Subcutaneous adipose tissue (tissue), 4 donors: ENCODE data around the gene SCAF1. TPM values are rescaled to one million over a fixed set of nuclear protein-coding genes. Genes with fewer than 3 reads are reported as not detected.

Experiments used
- CTCF ChIP-seq: fragments of 450-650 bp; IDR thresholded peaks from one replicate; pipeline ENCODE4 v1.5.1; 2016; ENCODE audit warnings: low read depth, mild to moderate bottlenecking, control low read depth, antibody characterized with exemption, moderate library complexity
- total RNA-seq, 4 donors: library from RNA; depleted of rRNA; stranded (reverse); fragments of >200 nt; gene quantifications; one replicate each; pipeline ENCODE4 v1.1.0, GENCODE V29; 2016

SCAF1 gene
- total RNA-seq, 4 donors from 2014 or later: 8.8 to 33.3 (median 11.3) TPM

DNA sequence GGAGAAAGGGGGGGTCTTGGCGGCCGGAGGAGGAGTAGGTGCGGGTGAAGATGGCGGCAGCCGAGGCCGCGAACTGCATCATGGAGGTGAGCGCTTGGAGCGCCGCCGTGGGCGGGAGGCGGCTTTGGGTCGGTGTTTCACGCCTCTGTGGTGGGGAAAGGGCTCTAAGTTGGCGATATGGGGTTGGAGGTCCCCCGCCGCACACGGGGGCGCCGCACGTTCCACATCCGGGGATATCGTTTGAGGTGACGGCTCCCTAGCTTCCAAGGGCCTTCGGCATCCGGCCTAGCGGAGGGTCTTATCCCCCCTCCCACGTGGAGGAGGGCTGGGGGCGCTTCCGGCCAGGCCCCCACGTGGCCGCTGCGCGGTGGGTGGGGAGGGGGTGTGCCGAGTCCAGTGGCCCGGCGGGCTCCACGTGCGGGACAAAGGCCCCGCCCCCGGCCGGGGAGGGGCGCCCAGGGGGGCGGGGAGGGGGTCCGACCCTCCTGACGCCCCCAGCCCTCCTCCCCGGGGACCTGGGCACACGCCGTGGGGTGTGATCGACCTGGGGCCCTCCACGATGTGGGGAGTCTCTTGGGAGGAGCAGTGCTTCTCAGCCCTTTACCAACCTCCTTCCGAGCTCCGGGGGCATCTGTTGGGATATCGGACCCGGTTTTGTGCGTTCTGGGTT, 35.4 kb downstream of the SCAF1 start, which contains the start of gene PRMT1:
PRMT1 (plus strand) TSS at position 41 of the 670 bp plus-strand sequence; CDS start at position 51, 10 bp downstream.
- no peak for TF ChIP-seq CTCF

DNA sequence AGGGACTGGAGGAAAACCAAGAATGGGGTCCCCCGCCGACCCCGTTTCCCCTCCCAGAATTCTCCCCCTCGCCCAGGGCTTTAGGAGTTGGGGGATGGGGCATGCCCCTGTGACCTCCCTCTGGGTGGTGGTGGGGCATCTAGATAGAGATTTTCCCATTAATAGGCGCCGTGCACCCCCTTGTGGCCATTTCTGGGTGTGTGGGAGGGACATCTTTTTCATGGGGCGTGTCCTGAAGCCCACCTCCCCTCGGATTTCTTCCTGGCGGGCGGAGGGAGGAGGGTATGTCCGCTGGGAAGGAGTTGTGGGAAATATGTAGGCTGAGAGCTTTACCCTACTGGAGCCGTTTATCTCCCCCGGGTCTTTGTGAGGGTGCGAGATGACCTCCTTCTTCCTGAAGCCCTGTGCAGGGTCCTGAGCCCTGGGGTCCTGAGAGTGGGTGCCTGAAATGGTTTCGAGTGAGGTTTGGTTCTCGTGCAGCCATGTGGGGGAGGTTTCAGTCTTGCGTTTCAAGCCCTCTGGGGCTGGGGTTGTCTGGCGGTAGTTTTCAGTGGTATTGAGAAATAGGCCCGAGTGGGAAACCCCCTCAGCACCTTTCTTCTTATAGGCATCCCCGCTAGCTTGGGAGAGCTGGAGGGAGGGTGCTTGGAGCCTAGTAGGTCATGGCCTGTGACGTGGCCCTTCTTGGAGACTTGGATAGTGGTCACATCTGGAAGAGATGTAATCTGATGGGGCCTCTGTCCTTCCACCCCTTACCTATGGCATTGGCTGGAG, 36.1 kb downstream of the SCAF1 start:
- no peak for TF ChIP-seq CTCF

GRCh38 chr19:49678985-49679770, 37.2 kb downstream of the SCAF1 start:
- no peak for TF ChIP-seq CTCF

DNA sequence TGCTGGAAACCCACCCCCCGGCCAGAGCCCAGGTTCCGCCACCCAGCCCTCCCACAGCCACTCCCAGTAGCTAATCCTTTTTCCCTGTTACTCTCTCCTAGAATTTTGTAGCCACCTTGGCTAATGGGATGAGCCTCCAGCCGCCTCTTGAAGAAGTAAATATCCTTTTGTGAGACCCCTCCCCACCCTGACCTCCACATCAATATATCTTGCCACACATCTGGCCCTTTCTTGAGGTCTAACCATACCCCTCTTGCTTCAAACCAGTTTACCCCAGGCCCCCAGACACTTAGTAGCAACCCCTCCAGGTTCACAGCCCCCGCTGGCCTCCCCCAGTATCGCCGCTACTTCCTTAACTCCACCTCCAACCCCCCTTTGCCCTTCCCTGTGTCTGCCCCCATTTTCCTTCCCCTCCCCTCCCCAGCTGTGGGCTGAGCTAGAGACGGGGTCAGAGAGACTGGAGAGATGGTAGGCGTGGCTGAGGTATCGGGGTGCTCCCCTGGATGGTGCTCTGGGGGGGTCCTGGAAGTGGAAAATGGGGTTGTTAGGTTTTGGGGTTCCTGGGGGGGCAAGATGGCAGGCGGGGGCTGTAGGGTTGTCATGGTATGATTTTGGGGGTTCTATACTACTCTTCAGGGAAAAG, 37.9 kb downstream of the SCAF1 start:
- no peak for TF ChIP-seq CTCF

DNA sequence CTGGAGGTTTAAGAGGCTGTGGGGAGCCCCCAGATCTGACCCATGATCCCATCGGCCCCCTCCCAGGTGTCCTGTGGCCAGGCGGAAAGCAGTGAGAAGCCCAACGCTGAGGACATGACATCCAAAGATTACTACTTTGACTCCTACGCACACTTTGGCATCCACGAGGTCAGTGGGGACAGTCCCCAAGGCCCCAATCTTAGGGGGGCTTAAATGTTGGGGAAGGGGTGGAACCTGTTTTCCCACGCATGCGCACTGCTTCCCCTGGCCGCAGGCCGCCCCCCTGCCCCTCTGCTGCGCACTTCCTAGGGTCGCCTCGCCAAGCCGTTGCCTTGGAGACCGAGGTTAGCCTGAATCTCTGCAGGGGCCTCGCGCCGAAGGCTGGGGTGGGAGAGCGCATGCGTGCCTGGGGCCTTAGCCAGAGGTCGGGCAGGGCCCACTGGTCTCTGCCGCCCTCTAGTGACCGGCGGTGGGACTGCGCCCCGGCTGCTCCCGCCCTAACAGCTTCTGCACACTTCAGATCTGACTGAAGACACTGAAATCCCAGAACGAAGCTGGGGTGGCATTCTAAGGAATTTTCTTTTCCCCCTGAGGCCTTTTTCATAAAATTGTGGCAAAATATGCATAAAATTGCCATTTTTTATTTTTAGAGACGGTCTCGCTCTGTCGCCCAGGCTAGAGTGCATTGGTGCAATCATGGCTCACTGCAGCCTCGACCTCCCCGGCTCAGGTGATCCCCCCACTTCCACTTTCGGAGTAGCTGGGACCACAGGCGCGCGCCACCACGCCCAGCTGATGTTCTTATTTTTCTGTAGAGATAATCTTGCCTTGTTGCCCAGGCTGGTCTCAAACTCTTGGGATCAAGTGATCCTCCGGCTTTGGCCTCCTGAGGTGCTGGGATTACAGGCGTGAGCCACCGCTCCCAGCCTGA, 38.7 kb downstream of the SCAF1 start:
- TF ChIP-seq CTCF: no peak

GRCh38 chr19:49681830-49682229, 39.8 kb downstream of the SCAF1 start:
- no peak for TF ChIP-seq CTCF
